ENCODE data around the gene SMYD4. TPM values are rescaled to one million over a fixed set of nuclear protein-coding genes. Genes with fewer than 3 reads are reported as not detected.
"Not testable (repeated sequence)": the region's sequence is repeated elsewhere in the genome, so short reads cannot be mapped to it uniquely, and the experiment has no call there.

Gene SMYD4
- total and polyA plus RNA-seq, 9 of the 15 experiments (the other 6 are each of a cell fraction or from before 2014, with no cell fraction given) = 1.3 to 10.2 (median 6.7) TPM

- H3K9me1 ChIP-seq (ENCODE audit: control insufficient read depth, insufficient read depth, low read length); DNase-seq (ENCODE audit: extremely low read depth in 1 of 4, low spot score in 3 of 4); intact Hi-C loops (cut with micrococcal nuclease); ATAC-seq; H3K27ac ChIP-seq (ENCODE audit: extremely low read depth, low read depth, low read length); H3K4me3 ChIP-seq; FAIRE-seq; CTCF ChIA-PET (ENCODE audit: low intra/inter-chr PET ratio); H3K79me2 ChIP-seq (ENCODE audit: control insufficient read depth, insufficient read depth, low read length); H3K27me3 ChIP-seq (ENCODE audit: control insufficient read depth in 2 of 2, insufficient read depth in 2 of 2, low read length in 2 of 2); H3K4me1 ChIP-seq (replicated peaks in 1 of 2; ENCODE audit: control insufficient read depth in 2 of 2, insufficient read depth in 2 of 2, low read length in 2 of 2); in situ Hi-C loops (cut with MboI); H4K20me1 ChIP-seq (replicated peaks; ENCODE audit: control insufficient read depth, insufficient read depth, low read length); H3K9me3 ChIP-seq (replicated peaks; ENCODE audit: control insufficient read depth, insufficient read depth, low read depth, low read length); H3K9ac ChIP-seq (ENCODE audit: insufficient read depth in 1 of 2, low read depth in 2 of 2, low read length in 2 of 2); BruUV-seq (replicated peaks); H3K4me2 ChIP-seq (ENCODE audit: insufficient read depth, low read length); POLR2A ChIA-PET; H2AFZ ChIP-seq (ENCODE audit: low read depth, low read length): not testable (repeated sequence)
- peaks cover 60% of the 10 kb centered on the region for H3K36me3 ChIP-seq (ENCODE audit: control insufficient read depth, insufficient read depth, low read length)
- 97% methylated on average over 8 of the region's 8 CpGs for WGBS (ENCODE audit: insufficient coverage, low coverage, missing lambda C conversion rate)
Measured at GRCh38 chr17:1856462-1856861, 26.8 kb upstream of the SMYD4 start.

GRCh38 chr17:1853698-1854097, 24.0 kb upstream of the SMYD4 start:
- Histone ChIP-seq H3K79me2 (ENCODE audit: control insufficient read depth, insufficient read depth, low read length) (no peaks in the 10 kb centered on the region), H3K4me1 (replicated peaks in 1 of 2; ENCODE audit: control insufficient read depth in 2 of 2, insufficient read depth in 2 of 2, low read length in 2 of 2) (no peaks in the 10 kb centered on the region; a peak in 1 of 5 replicates), H4K20me1 (replicated peaks; ENCODE audit: control insufficient read depth, insufficient read depth, low read length) (no peaks in the 10 kb centered on the region), H3K4me2 (ENCODE audit: insufficient read depth, low read length) (no peak overlapping the region), H3K36me3 (ENCODE audit: control insufficient read depth, insufficient read depth, low read length) (peaks cover 55% of the 10 kb centered on the region), H3K9ac (ENCODE audit: insufficient read depth in 1 of 2, low read depth in 2 of 2, low read length in 2 of 2) (no peak overlapping the region), H2AFZ (ENCODE audit: low read depth, low read length) (no peak overlapping the region), H3K4me3 (no peak overlapping the region), H3K9me3 (replicated peaks; ENCODE audit: control insufficient read depth, insufficient read depth, low read depth, low read length) (no peaks in the 10 kb centered on the region), H3K27ac (ENCODE audit: extremely low read depth, low read depth, low read length) (no peak overlapping the region), H3K27me3 (ENCODE audit: control insufficient read depth in 2 of 2, insufficient read depth in 2 of 2, low read length in 2 of 2) (no peaks in the 10 kb centered on the region), H3K9me1 (ENCODE audit: control insufficient read depth, insufficient read depth, low read length) (no peaks in the 10 kb centered on the region)
- POLR2A ChIA-PET = no interaction called here
- no TSS peak for BruUV-seq (replicated peaks)
- ATAC-seq = no peak
- intact Hi-C loops (cut with micrococcal nuclease) = no loop called here
- no peak for DNase-seq (ENCODE audit: extremely low read depth in 1 of 4, low spot score in 3 of 4)
- no peak for FAIRE-seq
- CTCF ChIA-PET (ENCODE audit: low intra/inter-chr PET ratio) = no interaction called here
- 86% methylated on average over 3 of the region's 3 CpGs for WGBS (ENCODE audit: insufficient coverage, low coverage, missing lambda C conversion rate)
- TF ChIP-seq TGIF2 (CRISPR knock-in tag; IDR thresholded peaks at IDR 0.05) (no peak), E2F5 (CRISPR knock-in tag; IDR thresholded peaks at IDR 0.05) (no peak), U2AF1 (optimal IDR thresholded peaks at IDR 0.05; ENCODE audit: low read depth, low read length) (no peak)
- in situ Hi-C loops (cut with MboI) = no loop called here

Measured in K562 (cell line).